LoVo (cell line): ENCODE data around the gene JADE1.

Experiments
- DNase-seq: peaks from one replicate; pipeline ENCODE4 v3.0.0-alpha.2; 2016; ENCODE audit warnings: low spot score

The JADE1 gene

GRCh38 chr4:128809477-128810330 lies at the start of gene JADE1:
TSS of gene JADE1 (plus strand) at chr4:128809700. CDS start at chr4:128831759, 22,059 bp downstream.
- DNase-seq = peak; percentile 92

- no peak for DNase-seq
Measured at GRCh38 chr4:128766781-128767180, 42.7 kb upstream of the JADE1 start.

GRCh38 chr4:128768373-128768996 lies 41.0 kb upstream of the JADE1 start:
- no peak for DNase-seq

GRCh38 chr4:128769011-128769410 lies 40.5 kb upstream of the JADE1 start:
- DNase-seq = no peak

- DNase-seq = no peak
Measured at GRCh38 chr4:128770807-128771206, 38.7 kb upstream of the JADE1 start.

- DNase-seq = no peak
Measured at GRCh38 chr4:128775477-128775876, 34.0 kb upstream of the JADE1 start.

GRCh38 chr4:128775916-128776315 lies 33.6 kb upstream of the JADE1 start:
- DNase-seq = no peak

- DNase-seq = peak; percentile 11
Measured at GRCh38 chr4:128776794-128777216, 32.7 kb upstream of the JADE1 start.

GRCh38 chr4:128780688-128781087 lies 28.8 kb upstream of the JADE1 start:
- no peak for DNase-seq

GRCh38 chr4:128782076-128782715 lies 27.3 kb upstream of the JADE1 start:
- peak; percentile 10 for DNase-seq

GRCh38 chr4:128782875-128783614 lies 26.5 kb upstream of the JADE1 start:
- DNase-seq = no peak

GRCh38 chr4:128787509-128788311 lies 21.8 kb upstream of the JADE1 start:
- DNase-seq = no peak

GRCh38 chr4:128793859-128794672 lies 15.4 kb upstream of the JADE1 start:
- no peak for DNase-seq

GRCh38 chr4:128796934-128797333 lies 12.6 kb upstream of the JADE1 start:
- DNase-seq = peak; percentile 6

GRCh38 chr4:128800284-128800683 lies 9.2 kb upstream of the JADE1 start:
- no peak for DNase-seq

GRCh38 chr4:128800701-128801284 lies 8.7 kb upstream of the JADE1 start:
- no peak for DNase-seq

GRCh38 chr4:128802680-128803628 lies 6.5 kb upstream of the JADE1 start:
- no peak for DNase-seq

- DNase-seq = no peak
Measured at GRCh38 chr4:128803783-128804182, 5.7 kb upstream of the JADE1 start.

GRCh38 chr4:128810331-128810870 lies 901 bp downstream of the JADE1 start:
- peak; percentile 15 for DNase-seq
